Activated T-cell treated with anti-CD3 and anti-CD28 coated beads for 1 hour (primary cell): Measurements from ENCODE around the gene TNS2.
A peak's percentile ranks its signal among the peaks of the same experiment; 100 is the strongest.
"Not testable (repeated sequence)": the region's sequence is repeated elsewhere in the genome, so short reads cannot be mapped to it uniquely, and the experiment has no call there.

Source experiments
- DNase-seq: peaks from one replicate; pipeline ENCODE4 v3.0.0-alpha.2; 2020; ENCODE audit warnings: low read depth

The TNS2 gene

GRCh38 chr12:53049571-53050318 lies at the start of gene TNS2:
Gene TNS2, plus strand, starts transcription at chr12:53050065. Its CDS starts 121 bp downstream, at chr12:53050186.
- no peak for DNase-seq

GRCh38 chr12:53004178-53004577 lies 45.7 kb upstream of the TNS2 start:
- DNase-seq, result no peak

- no peak for DNase-seq
Measured at GRCh38 chr12:53004582-53004981, 45.3 kb upstream of the TNS2 start.

GRCh38 chr12:53005215-53005985 lies 44.5 kb upstream of the TNS2 start:
- DNase-seq, result peak; percentile 1

GRCh38 chr12:53005986-53006809 lies 43.7 kb upstream of the TNS2 start, which contains the start of gene EIF4B:
Gene EIF4B, plus strand, starts transcription at chr12:53006456. Its CDS starts 28 bp downstream, at chr12:53006484.
- peak; percentile 99 for DNase-seq

- peak; percentile 64 for DNase-seq
Measured at GRCh38 chr12:53006810-53007309, 43.0 kb upstream of the TNS2 start.

GRCh38 chr12:53007343-53007742 lies 42.5 kb upstream of the TNS2 start:
- DNase-seq, result no peak

GRCh38 chr12:53008760-53009159 lies 41.1 kb upstream of the TNS2 start:
- DNase-seq, result not testable (repeated sequence)

- no peak for DNase-seq
Measured at GRCh38 chr12:53010955-53011354, 38.9 kb upstream of the TNS2 start.

GRCh38 chr12:53011889-53012288 lies 38.0 kb upstream of the TNS2 start:
- no peak for DNase-seq

GRCh38 chr12:53012928-53013327 lies 36.9 kb upstream of the TNS2 start:
- DNase-seq, result no peak

- DNase-seq, result no peak
Measured at GRCh38 chr12:53014709-53015108, 35.2 kb upstream of the TNS2 start.

- DNase-seq, result no peak
Measured at GRCh38 chr12:53025250-53025649, 24.6 kb upstream of the TNS2 start.

GRCh38 chr12:53027014-53027413 lies 22.9 kb upstream of the TNS2 start:
- not testable (repeated sequence) for DNase-seq

- DNase-seq, result no peak
Measured at GRCh38 chr12:53031616-53032015, 18.2 kb upstream of the TNS2 start.

- DNase-seq, result not testable (repeated sequence)
Measured at GRCh38 chr12:53033832-53034231, 16.0 kb upstream of the TNS2 start.

GRCh38 chr12:53034459-53034858 lies 15.4 kb upstream of the TNS2 start:
- DNase-seq, result no peak

GRCh38 chr12:53036802-53037201 lies 13.1 kb upstream of the TNS2 start:
- DNase-seq, result no peak

- no peak for DNase-seq
Measured at GRCh38 chr12:53039851-53040250, 10.0 kb upstream of the TNS2 start.

GRCh38 chr12:53042607-53043454 lies 7.0 kb upstream of the TNS2 start:
- no peak for DNase-seq

- no peak for DNase-seq
Measured at GRCh38 chr12:53044052-53044581, 5.7 kb upstream of the TNS2 start.
